22Rv1 (cell line): Measurements from ENCODE around the gene BCKDK.

Source experiments
- H3K27ac ChIP-seq: fragments of 450-650 bp; 2 replicates; pipeline ENCODE4 v1.5.1; 2017
- ZFX ChIP-seq: fragments of 450-650 bp; IDR thresholded peaks from 2 replicates; pipeline ENCODE4 v1.6.1; 2017; ENCODE audit warnings: antibody characterized with exemption, borderline replicate concordance
- TF ChIP-seq, protein P1 (sequence below): fragments of 450-650 bp; IDR thresholded peaks from 2 replicates; pipeline ENCODE4 v1.5.1; 2017; ENCODE audit warnings: mild to moderate bottlenecking

The BCKDK gene

DNA sequence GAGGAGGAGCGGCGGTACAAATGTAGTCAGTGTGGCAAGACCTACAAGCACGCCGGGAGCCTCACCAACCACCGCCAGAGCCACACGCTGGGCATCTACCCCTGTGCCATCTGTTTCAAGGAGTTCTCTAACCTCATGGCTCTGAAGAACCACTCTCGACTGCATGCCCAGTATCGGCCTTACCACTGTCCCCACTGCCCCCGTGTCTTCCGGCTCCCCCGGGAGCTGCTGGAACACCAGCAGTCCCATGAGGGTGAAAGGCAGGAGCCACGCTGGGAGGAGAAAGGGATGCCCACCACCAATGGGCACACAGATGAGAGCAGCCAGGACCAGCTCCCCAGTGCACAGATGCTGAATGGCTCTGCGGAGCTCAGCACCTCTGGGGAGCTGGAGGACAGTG is 31.2 kb upstream of the BCKDK start:
- H3K27ac ChIP-seq, result no peak overlapping the region
- TF ChIP-seq, protein P1, sequence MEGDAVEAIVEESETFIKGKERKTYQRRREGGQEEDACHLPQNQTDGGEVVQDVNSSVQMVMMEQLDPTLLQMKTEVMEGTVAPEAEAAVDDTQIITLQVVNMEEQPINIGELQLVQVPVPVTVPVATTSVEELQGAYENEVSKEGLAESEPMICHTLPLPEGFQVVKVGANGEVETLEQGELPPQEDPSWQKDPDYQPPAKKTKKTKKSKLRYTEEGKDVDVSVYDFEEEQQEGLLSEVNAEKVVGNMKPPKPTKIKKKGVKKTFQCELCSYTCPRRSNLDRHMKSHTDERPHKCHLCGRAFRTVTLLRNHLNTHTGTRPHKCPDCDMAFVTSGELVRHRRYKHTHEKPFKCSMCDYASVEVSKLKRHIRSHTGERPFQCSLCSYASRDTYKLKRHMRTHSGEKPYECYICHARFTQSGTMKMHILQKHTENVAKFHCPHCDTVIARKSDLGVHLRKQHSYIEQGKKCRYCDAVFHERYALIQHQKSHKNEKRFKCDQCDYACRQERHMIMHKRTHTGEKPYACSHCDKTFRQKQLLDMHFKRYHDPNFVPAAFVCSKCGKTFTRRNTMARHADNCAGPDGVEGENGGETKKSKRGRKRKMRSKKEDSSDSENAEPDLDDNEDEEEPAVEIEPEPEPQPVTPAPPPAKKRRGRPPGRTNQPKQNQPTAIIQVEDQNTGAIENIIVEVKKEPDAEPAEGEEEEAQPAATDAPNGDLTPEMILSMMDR, result no peak
- TF ChIP-seq ZFX, result no peak

DNA sequence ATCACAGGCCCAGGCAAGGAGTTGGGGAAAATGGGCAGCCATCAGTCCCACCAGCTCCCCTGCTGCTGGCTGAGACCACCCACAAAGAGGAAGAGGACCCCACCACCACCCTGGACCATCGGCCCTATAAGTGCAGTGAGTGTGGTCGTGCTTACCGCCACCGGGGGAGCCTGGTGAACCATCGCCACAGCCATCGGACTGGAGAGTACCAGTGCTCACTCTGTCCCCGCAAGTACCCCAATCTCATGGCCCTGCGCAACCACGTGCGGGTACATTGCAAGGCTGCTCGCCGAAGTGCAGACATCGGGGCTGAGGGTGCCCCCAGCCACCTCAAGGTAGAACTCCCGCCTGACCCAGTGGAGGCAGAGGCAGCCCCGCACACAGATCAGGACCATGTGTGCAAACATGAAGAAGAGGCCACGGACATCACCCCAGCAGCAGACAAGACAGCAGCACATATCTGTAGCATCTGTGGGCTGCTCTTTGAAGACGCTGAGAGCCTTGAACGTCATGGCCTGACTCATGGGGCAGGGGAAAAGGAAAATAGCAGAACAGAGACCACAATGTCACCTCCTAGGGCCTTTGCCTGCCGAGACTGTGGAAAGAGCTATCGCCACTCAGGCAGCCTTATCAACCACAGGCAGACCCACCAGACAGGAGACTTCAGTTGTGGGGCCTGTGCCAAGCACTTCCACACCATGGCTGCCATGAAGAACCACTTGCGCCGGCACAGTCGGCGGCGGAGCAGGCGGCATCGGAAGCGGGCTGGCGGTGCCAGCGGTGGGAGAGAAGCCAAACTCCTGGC is 30.4 kb upstream of the BCKDK start:
- H3K27ac ChIP-seq, result no peak overlapping the region
- no peak for TF ChIP-seq ZFX
- TF ChIP-seq, protein P1, result no peak

DNA sequence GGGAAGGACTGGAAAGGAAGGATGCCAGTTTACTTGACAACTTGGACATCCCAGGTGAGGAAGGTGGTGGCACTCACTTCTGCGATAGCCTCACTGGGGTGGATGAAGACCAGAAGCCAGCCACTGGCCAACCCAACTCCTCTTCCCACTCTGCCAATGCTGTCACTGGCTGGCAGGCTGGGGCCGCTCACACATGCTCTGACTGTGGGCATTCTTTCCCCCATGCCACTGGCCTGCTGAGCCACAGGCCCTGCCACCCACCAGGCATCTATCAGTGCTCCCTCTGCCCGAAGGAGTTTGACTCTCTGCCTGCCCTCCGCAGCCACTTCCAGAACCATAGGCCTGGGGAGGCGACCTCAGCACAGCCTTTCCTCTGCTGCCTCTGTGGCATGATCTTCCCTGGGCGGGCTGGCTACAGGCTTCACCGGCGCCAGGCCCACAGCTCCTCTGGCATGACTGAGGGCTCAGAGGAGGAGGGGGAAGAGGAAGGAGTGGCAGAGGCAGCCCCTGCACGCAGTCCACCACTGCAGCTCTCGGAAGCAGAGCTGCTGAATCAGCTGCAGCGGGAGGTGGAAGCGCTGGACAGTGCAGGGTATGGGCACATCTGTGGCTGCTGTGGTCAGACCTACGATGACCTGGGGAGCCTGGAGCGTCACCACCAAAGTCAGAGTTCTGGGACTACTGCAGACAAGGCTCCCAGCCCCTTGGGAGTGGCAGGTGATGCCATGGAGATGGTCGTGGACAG is 29.4 kb upstream of the BCKDK start:
- H3K27ac ChIP-seq, result no peak overlapping the region

DNA sequence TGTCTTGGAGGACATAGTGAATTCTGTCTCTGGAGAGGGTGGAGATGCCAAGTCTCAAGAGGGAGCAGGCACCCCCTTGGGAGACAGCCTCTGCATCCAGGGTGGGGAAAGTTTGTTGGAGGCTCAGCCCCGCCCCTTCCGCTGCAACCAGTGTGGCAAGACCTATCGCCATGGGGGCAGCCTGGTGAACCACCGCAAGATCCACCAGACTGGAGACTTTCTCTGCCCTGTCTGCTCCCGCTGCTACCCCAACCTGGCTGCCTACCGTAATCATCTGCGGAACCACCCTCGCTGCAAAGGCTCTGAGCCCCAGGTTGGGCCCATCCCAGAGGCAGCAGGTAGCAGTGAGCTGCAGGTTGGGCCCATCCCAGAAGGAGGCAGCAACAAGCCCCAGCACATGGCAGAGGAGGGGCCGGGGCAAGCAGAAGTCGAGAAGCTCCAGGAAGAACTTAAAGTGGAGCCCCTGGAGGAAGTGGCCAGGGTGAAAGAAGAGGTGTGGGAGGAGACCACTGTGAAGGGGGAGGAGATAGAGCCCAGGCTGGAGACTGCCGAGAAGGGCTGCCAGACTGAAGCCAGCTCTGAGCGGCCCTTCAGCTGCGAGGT is 28.7 kb upstream of the BCKDK start:
- H3K27ac ChIP-seq, result no peak overlapping the region
- TF ChIP-seq, protein P1, result no peak
- no peak for TF ChIP-seq ZFX

More for the DNA sequence above, 29.4 kb upstream of the BCKDK start:
- TF ChIP-seq, protein P1, result no peak
- no peak for TF ChIP-seq ZFX

DNA sequence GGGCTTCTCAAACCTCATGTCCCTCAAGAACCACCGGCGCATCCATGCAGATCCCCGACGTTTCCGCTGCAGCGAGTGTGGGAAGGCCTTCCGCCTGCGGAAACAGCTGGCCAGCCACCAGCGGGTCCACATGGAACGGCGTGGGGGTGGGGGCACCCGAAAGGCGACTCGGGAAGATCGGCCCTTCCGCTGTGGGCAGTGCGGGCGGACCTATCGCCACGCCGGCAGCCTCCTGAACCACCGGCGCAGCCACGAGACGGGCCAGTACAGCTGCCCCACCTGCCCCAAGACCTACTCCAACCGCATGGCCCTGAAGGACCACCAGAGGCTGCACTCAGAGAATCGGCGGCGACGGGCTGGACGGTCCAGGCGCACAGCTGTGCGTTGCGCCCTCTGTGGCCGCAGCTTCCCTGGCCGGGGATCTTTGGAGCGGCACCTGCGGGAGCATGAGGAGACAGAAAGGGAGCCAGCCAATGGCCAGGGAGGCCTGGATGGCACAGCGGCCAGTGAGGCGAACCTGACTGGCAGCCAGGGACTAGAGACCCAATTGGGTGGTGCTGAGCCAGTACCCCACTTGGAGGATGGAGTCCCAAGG is 28.1 kb upstream of the BCKDK start:
- TF ChIP-seq, protein P1, result no peak
- no peak for TF ChIP-seq ZFX
- no peak overlapping the region for H3K27ac ChIP-seq

DNA sequence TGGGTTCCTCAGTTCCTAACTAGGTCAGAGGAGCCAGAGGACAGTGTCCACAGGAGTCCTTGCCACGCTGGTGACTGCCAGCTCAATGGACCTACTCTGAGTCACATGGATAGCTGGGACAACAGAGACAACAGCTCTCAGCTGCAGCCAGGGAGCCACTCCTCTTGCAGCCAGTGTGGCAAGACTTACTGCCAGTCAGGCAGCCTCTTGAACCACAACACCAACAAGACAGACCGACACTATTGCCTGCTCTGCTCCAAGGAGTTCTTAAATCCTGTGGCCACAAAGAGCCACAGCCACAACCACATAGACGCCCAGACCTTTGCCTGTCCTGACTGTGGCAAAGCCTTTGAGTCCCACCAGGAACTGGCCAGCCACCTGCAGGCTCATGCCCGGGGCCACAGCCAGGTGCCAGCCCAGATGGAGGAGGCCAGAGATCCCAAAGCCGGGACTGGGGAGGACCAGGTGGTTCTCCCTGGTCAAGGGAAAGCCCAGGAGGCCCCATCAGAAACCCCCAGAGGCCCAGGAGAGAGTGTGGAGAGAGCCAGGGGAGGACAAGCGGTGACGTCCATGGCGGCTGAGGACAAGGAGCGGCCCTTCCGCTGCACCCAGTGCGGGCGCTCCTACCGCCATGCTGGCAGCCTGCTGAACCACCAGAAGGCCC is 27.3 kb upstream of the BCKDK start:
- no peak overlapping the region for H3K27ac ChIP-seq
- TF ChIP-seq, protein P1, result no peak
- no peak for TF ChIP-seq ZFX
